HepG2 (cell line): ENCODE data around the gene PFDN1. TPM values are rescaled to one million over a fixed set of nuclear protein-coding genes. Genes with fewer than 3 reads are reported as not detected.

ENCODE experiments used
- CSRNP2 ChIP-seq: sonication (generic); formaldehyde crosslinking; conservative IDR thresholded peaks from 2 replicates; pipeline ENCODE4 v1.8.0; 2022; ENCODE audit warnings: low read depth, missing genetic modification reagents
- FOXP1 ChIP-seq, 2 experiments: fragments of 450-650 bp in 1 of 2; IDR thresholded peaks; 2 replicates each; pipeline ENCODE4 v1.6.1; 2017 to 2018; ENCODE audit warnings: antibody characterized with exemption in 1 of 2
- HNRNPH1 ChIP-seq: fragments of 200-400 bp; formaldehyde crosslinking; optimal IDR thresholded peaks from 2 replicates; pipeline ENCODE3; 2017; ENCODE audit warnings: mild to moderate bottlenecking, low read depth, low read length
- IRF2 ChIP-seq: IDR thresholded peaks from 2 replicates; pipeline ENCODE4 v1.6.1; 2018; ENCODE audit warnings: missing genetic modification reagents, missing compliant biosample characterization
- KAT2B ChIP-seq: fragments of 150-350 bp; IDR thresholded peaks from 2 replicates; pipeline ENCODE4 v1.6.1; 2014; ENCODE audit warnings: low read depth, low read length, borderline replicate concordance
- KAT8 ChIP-seq: IDR thresholded peaks from 2 replicates; pipeline ENCODE4 v1.6.1; 2016; ENCODE audit warnings: missing genetic modification reagents, missing compliant biosample characterization
- MIER2 ChIP-seq: IDR thresholded peaks from 2 replicates; pipeline ENCODE4 v1.6.1; 2016; ENCODE audit warnings: missing biosample characterization, missing genetic modification reagents
- MXD1 ChIP-seq: sonication (generic); formaldehyde crosslinking; IDR thresholded peaks from 2 replicates; pipeline ENCODE4 v1.4.0; 2020; ENCODE audit warnings: mild to moderate bottlenecking, missing genetic modification reagents
- PRDM4 ChIP-seq: sonication (generic); formaldehyde crosslinking; IDR thresholded peaks from 2 replicates; pipeline ENCODE4 v1.9.0; 2021; ENCODE audit warnings: missing genetic modification reagents, borderline replicate concordance
- SIX1 ChIP-seq: sonication (generic); formaldehyde crosslinking; IDR thresholded peaks from 2 replicates; pipeline ENCODE4 v1.4.0; 2020; ENCODE audit warnings: missing genetic modification reagents, borderline replicate concordance
- SOX5 ChIP-seq: IDR thresholded peaks from 2 replicates; pipeline ENCODE4 v1.6.1; 2016; ENCODE audit warnings: borderline replicate concordance
- TRIM22 ChIP-seq: fragments of 450-650 bp; IDR thresholded peaks from 2 replicates; pipeline ENCODE4 v1.6.1; 2017
- YY1 ChIP-seq: IDR thresholded peaks from 2 replicates; pipeline ENCODE4 v1.6.1; 2011; ENCODE audit warnings: low read length, low read depth, moderate library complexity, mild to moderate bottlenecking; ENCODE audit not compliant: insufficient read depth, insufficient replicate concordance
- ZBTB37 ChIP-seq: sonication (generic); formaldehyde crosslinking; IDR thresholded peaks from 2 replicates; pipeline ENCODE4 v1.4.0; 2020; ENCODE audit warnings: mild to moderate bottlenecking, missing genetic modification reagents
- ZFP1 ChIP-seq: IDR thresholded peaks from 2 replicates; pipeline ENCODE4 v1.6.1; 2016
- ZFP82 ChIP-seq: sonication (generic); formaldehyde crosslinking; IDR thresholded peaks from 2 replicates; pipeline ENCODE4 v1.5.1; 2020; ENCODE audit warnings: mild to moderate bottlenecking, missing genetic modification reagents, borderline replicate concordance
- ZNF430 ChIP-seq: sonication (generic); formaldehyde crosslinking; IDR thresholded peaks from 2 replicates; pipeline ENCODE4 v1.9.0; 2021; ENCODE audit warnings: mild to moderate bottlenecking, missing genetic modification reagents
- ZNF570 ChIP-seq: sonication (generic); formaldehyde crosslinking; IDR thresholded peaks from 2 replicates; pipeline ENCODE4 v1.4.0; 2020; ENCODE audit warnings: mild to moderate bottlenecking, missing genetic modification reagents, borderline replicate concordance
- ZNF770 ChIP-seq: sonication (generic); formaldehyde crosslinking; IDR thresholded peaks from 2 replicates; pipeline ENCODE4 v1.5.0; 2020; ENCODE audit warnings: mild to moderate bottlenecking, missing genetic modification reagents
- polyA plus RNA-seq, 8 experiments: library from polyadenylated mRNA; depleted of rRNA in 3 of 8; stranded (reverse) in 7 of 8; unstranded in 1 of 8; fragments of >200 nt; fragmentation: Illumina TruSeq in 4 of 8; extraction: Trizol in 4 of 8; gene quantifications; 2 replicates each; pipeline versions ENCODE4 v1.2.1 to v1.2.3, GENCODE V29; 2011 to 2016; ENCODE audit warnings: low read depth in 4 of 8, missing spikeins in 1 of 8, mixed read lengths in 1 of 8; ENCODE audit not compliant: insufficient read depth in 1 of 8
- total RNA-seq, 5 experiments: library from RNA; depleted of rRNA; stranded (reverse); fragments of >200 nt; fragmentation: Illumina TruSeq; extraction: Trizol; gene quantifications; 2 replicates each; pipeline ENCODE4 v1.2.3, GENCODE V29; 2016; ENCODE audit warnings: low read depth in 1 of 5

PFDN1 gene
- total and polyA plus RNA-seq, 2 of the 13 experiments (the other 11 are each of a cell fraction or from before 2014, with no cell fraction given), result 67.2 to 70.8 TPM

GRCh38 chr5:140219068-140219991 lies 83.6 kb downstream of the PFDN1 start (continued):
- TF ChIP-seq PRDM4 (no peak), CSRNP2 (no peak), ZNF570 (CRISPR knock-in tag) (no peak), KAT2B (no peak), ZNF430 (CRISPR knock-in tag) (no peak), FOXP1 (IDR thresholded peaks at IDR 0.05) (no peak), FOXP1 (CRISPR knock-in tag; IDR thresholded peaks at IDR 0.05) (no peak; the same call in 1 of the 2 replicates), SOX5 (CRISPR knock-in tag) (peak; percentile 39; the same call in 1 of the 2 replicates), IRF2 (no peak), ZFP1 (CRISPR knock-in tag) (0 out of 2 replicates have a peak, but pooled peaks have one; percentile 19), YY1 (no peak), ZBTB37 (peak; percentile 64; the same call in 1 of the 2 replicates), SIX1 (no peak), TRIM22 (no peak), MXD1 (no peak), MIER2 (no peak), ZFP82 (CRISPR knock-in tag) (no peak), KAT8 (no peak; the same call in 1 of the 2 replicates), HNRNPH1 (no peak), ZNF770 (CRISPR knock-in tag) (no peak)
